Endodermal cell (in vitro differentiated cells): ENCODE measurements around the gene RBM48. TPM values are rescaled to one million over a fixed set of nuclear protein-coding genes. Genes with fewer than 3 reads are reported as not detected.
A peak's percentile ranks its signal among the peaks of the same experiment; 100 is the strongest.

Source experiments
- DNase-seq: peaks from one replicate; pipeline ENCODE4 v3.0.0-alpha.2; 2017
- H3K27ac ChIP-seq: 2 replicates; pipeline ENCODE4 v1.5.1; 2013; ENCODE audit warnings: mild to moderate bottlenecking, low read depth, low read length, moderate library complexity
- H3K27me3 ChIP-seq: 2 replicates; pipeline ENCODE4 v1.6.1; 2013; ENCODE audit warnings: mild to moderate bottlenecking, low read length, moderate library complexity; ENCODE audit not compliant: insufficient read depth, control insufficient read depth, poor library complexity, severe bottlenecking
- H3K36me3 ChIP-seq: 2 replicates; pipeline ENCODE4 v1.7.0; 2013; ENCODE audit warnings: mild to moderate bottlenecking, low read length, moderate library complexity; ENCODE audit not compliant: control insufficient read depth, insufficient read depth
- H3K4me1 ChIP-seq: one replicate; pipeline ENCODE4 v1.7.0; 2013; ENCODE audit warnings: low read length; ENCODE audit not compliant: control insufficient read depth, insufficient read depth
- H3K4me3 ChIP-seq: 2 replicates; pipeline ENCODE4 v1.5.1; 2013; ENCODE audit warnings: mild to moderate bottlenecking, low read length, moderate library complexity
- H3K9ac ChIP-seq: 2 replicates; pipeline ENCODE4 v1.6.1; 2013; ENCODE audit warnings: mild to moderate bottlenecking, low read length, moderate library complexity; ENCODE audit not compliant: poor library complexity, severe bottlenecking; ENCODE audit errors: extremely low read depth
- H3K9me3 ChIP-seq: 2 replicates; pipeline ENCODE4 v1.6.1; 2013; ENCODE audit warnings: mild to moderate bottlenecking, low read length, moderate library complexity; ENCODE audit not compliant: control insufficient read depth
- H3K27ac Mint-ChIP-seq: 2 replicates; pipeline ENCODE4 v1.8.0; 2020; ENCODE audit warnings: mixed read lengths
- H3K27me3 Mint-ChIP-seq: 2 replicates; pipeline ENCODE4 v1.8.0; 2021; ENCODE audit warnings: mild to moderate bottlenecking, mixed read lengths; ENCODE audit not compliant: insufficient read depth
- H3K36me3 Mint-ChIP-seq: 2 replicates; pipeline ENCODE4 v1.8.0; 2020; ENCODE audit warnings: low read depth, mixed read lengths
- H3K4me1 Mint-ChIP-seq: 2 replicates; pipeline ENCODE4 v1.8.0; 2020; ENCODE audit warnings: mixed read lengths
- H3K4me3 Mint-ChIP-seq: 2 replicates; pipeline ENCODE4 v1.8.0; 2020; ENCODE audit warnings: mild to moderate bottlenecking, moderate library complexity, mixed read lengths
- H3K9me3 Mint-ChIP-seq: 2 replicates; pipeline ENCODE4 v1.8.0; 2020; ENCODE audit warnings: mild to moderate bottlenecking, mixed read lengths
- CTCF ChIP-seq: fragments of 200-600 bp; sonication (generic); conservative IDR thresholded peaks from 2 replicates; pipeline ENCODE4 v1.5.0; 2021; ENCODE audit warnings: antibody characterized with exemption, mild to moderate bottlenecking
- WGBS, 2 experiments: methylation state at CpG; one replicate each; pipeline versions ENCODE4 v1.1.5 to v1.1.7; 2013; ENCODE audit warnings: missing lambda C conversion rate in 2 of 2, mixed read lengths in 1 of 2; ENCODE audit not compliant: insufficient coverage in 1 of 2, insufficient read length in 1 of 2; 5-methylcytosine and 5-hydroxymethylcytosine counted together
- total RNA-seq, 2 donors: library from RNA; stranded (reverse); fragmentation: NEBNext Ultra II Directional in 1 of 2; extraction: Animal tissue kit (Norgen Biotek cat#: 25700) in 1 of 2; gene quantifications; 2 replicates in 1 of 2; 3 replicates in 1 of 2; pipeline ENCODE4 v1.2.1, GENCODE V29; 2021

RBM48 gene
- total RNA-seq, 2 donors from 2014 or later: 11.4 to 11.9 TPM

- no peaks in the 10 kb centered on the region for H3K4me1 ChIP-seq
- WGBS, 2 experiments: 86 to 95% methylated on average over 3 of the region's 3 CpGs
- peaks cover 68% of the 10 kb centered on the region for H3K36me3 Mint-ChIP-seq
Observed at GRCh38 chr7:92576296-92576695, 47.7 kb downstream of the RBM48 start.

GRCh38 chr7:92582948-92583347, 54.4 kb downstream of the RBM48 start:
- Histone ChIP-seq H3K36me3 (peaks cover 62% of the 10 kb centered on the region), H3K4me1 (no peaks in the 10 kb centered on the region), H3K9ac (no peak overlapping the region), H3K27ac (no peak overlapping the region), H3K4me3 (no peak overlapping the region), H3K9me3 (no peaks in the 10 kb centered on the region), H3K27me3 (no peaks in the 10 kb centered on the region)
- Mint-ChIP-seq H3K4me3 (no peak overlapping the region), H3K36me3 (peaks cover 56% of the 10 kb centered on the region), H3K27ac (no peak overlapping the region), H3K9me3 (peaks cover 10% of the 10 kb centered on the region), H3K27me3 (no peaks in the 10 kb centered on the region), H3K4me1 (no peaks in the 10 kb centered on the region)
- DNase-seq: no peak
- WGBS, 2 experiments: no CpG with 5 or more reads among the region's 1 CpG
- TF ChIP-seq CTCF: no peak

More at GRCh38 chr7:92576296-92576695, 47.7 kb downstream of the RBM48 start:
- Mint-ChIP-seq H3K27me3 (no peaks in the 10 kb centered on the region), H3K4me3 (no peak overlapping the region), H3K27ac (no peak overlapping the region), H3K9me3 (no peaks in the 10 kb centered on the region), H3K4me1 (no peaks in the 10 kb centered on the region)
- DNase-seq: no peak
- TF ChIP-seq CTCF: no peak
- H3K36me3 ChIP-seq: peaks cover 94% of the 10 kb centered on the region
- no peaks in the 10 kb centered on the region for H3K27me3 ChIP-seq
- H3K9me3 ChIP-seq: no peaks in the 10 kb centered on the region
- no peak overlapping the region for H3K27ac ChIP-seq
- no peak overlapping the region for H3K9ac ChIP-seq
- no peak overlapping the region for H3K4me3 ChIP-seq

- H3K9me3 ChIP-seq: no peaks in the 10 kb centered on the region
- Mint-ChIP-seq H3K4me1 (peaks cover 9% of the 10 kb centered on the region), H3K4me3 (no peak overlapping the region), H3K27me3 (no peaks in the 10 kb centered on the region), H3K27ac (peak overlapping the region; percentile 35), H3K36me3 (peaks cover 38% of the 10 kb centered on the region), H3K9me3 (peaks cover 10% of the 10 kb centered on the region)
- no peaks in the 10 kb centered on the region for H3K27me3 ChIP-seq
- DNase-seq: no peak
- TF ChIP-seq CTCF: no peak
- H3K9ac ChIP-seq: no peak overlapping the region
- H3K36me3 ChIP-seq: peaks cover 44% of the 10 kb centered on the region
- no peaks in the 10 kb centered on the region for H3K4me1 ChIP-seq
- H3K27ac ChIP-seq: no peak overlapping the region
- H3K4me3 ChIP-seq: peak overlapping the region; percentile 43
Observed at GRCh38 chr7:92584953-92585352, 56.4 kb downstream of the RBM48 start.
